GM21360 (cell line): ENCODE data around the gene MTFR1L.
"Not testable (repeated sequence)": the region's sequence is repeated elsewhere in the genome, so short reads cannot be mapped to it uniquely, and the experiment has no call there.

Experiments used
- ATAC-seq: cut with Tn5 transposase; IDR thresholded peaks from one replicate; pipeline ENCODE4 v1.9.1; 2021; ENCODE audit warnings: mild to moderate bottlenecking, moderate library complexity; ENCODE audit not compliant: unreplicated experiment

MTFR1L gene

DNA sequence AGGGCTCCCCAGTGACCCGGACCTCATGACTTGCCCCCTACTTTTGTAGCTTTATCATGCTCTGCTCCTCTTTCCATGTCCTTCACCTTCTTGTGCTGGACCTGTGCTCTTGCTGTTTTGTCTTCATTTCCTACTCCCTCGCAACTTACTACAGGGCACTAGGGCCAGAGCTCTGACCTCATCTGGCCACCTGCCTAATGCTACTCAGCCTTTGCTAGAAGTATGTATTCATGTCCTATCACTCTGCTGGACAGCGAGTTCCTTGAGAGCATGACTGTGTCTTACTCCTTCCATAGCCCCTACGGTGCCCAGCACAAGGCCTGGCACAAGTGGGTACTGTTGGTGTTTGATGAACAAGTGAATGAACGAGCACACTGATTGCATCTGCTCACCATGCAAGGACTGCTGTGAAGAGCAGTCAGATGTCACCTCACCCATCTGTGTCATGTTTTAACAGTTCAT is 1.9 kb downstream of the MTFR1L start:
- no peak for ATAC-seq

GRCh38 chr1:25825605-25826004 is 5.9 kb downstream of the MTFR1L start:
- no peak for ATAC-seq

DNA sequence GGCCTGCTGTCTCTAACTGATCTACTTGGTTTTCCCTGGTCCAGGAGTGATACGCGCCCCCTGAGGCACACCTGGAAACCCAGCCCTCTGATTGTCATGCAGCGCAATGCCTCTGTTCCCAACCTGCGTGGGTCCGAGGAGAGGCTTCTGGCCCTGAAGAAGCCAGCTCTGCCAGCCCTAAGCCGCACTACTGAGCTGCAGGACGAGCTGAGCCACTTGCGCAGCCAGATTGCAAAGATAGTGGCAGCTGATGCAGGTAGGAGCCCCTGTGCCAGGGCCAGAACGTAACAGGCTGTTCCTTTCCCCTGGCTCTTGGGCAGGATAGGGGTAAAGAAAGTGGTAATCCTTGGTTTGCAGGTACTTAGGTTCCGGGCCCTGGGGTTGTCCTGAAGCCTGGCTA is 6.8 kb downstream of the MTFR1L start:
- no peak for ATAC-seq

GRCh38 chr1:25828491-25828890 is 8.7 kb downstream of the MTFR1L start:
- ATAC-seq = no peak

- ATAC-seq = no peak
Measured at GRCh38 chr1:25829046-25829445, 9.3 kb downstream of the MTFR1L start.

DNA sequence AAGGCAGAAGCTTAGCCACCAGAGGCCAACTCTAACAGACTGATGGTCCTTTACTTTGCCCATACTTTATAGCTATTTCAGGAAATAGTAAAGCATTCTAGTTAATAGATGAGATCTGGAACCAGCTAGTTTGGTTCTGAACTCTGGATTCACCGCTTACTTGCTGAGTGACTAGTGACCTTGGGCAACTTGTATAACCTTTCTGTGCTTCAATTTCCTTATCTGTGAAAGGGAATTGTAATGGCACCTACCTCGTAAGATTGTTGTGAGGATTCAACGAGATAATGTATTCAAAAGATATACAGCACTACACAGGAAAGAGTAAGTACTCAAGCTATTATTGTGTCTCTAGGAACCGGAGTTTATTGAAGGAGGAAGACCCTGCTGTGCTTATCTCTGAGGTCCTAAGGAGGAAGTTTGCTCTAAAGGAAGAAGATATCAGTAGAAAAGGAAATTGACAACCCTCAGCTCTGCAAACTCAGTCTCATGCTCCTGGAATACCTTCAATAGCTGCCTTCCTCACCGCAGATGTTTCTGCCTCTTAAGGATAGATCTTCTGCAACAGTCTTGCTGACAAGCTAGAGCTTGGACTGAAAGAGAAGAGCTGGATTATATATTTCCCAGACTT is 11.9 kb downstream of the MTFR1L start:
- no peak for ATAC-seq

GRCh38 chr1:25832336-25833037 is 12.7 kb downstream of the MTFR1L start:
- ATAC-seq = no peak

GRCh38 chr1:25833158-25833557 is 13.4 kb downstream of the MTFR1L start:
- no peak for ATAC-seq

DNA sequence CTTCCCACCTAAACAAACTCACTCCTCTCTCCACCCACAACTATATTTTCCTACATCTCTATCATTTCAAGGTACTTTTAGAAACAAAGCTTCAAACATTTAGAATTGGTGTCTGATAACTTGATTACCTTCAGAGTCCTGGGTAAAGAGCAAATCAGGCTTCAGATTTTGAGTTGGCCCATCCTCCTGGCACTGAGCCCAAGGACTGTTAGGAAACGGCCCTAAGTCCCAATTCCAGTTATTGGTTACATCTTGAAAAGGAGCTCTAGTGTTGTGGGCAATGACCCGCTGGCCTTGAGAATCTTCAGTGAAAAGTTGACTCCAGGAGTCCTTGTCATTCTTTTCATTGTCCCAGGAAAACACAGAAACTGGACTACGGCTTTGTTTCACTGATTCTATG is 15.1 kb downstream of the MTFR1L start:
- no peak for ATAC-seq

DNA sequence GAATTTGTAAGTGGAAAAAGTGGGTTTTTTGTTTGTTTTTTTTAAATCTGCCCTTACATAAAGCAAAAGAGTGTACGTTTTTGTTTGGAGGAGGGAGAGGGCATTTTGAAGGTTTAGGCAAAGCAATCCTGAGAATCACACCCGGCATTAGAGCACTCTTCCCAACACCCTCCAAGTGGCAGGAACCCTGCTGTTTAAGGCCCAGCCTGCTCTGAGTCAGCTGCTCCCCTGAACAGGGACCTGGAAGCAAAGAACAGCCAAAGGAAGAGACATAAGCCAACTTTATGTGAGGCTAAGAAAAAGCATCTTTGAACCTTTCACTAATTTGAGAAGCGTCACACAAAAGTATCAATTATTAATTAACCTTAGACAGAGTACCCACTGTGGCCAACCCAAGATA is 16.9 kb downstream of the MTFR1L start:
- ATAC-seq = no peak

GRCh38 chr1:25837262-25837875 is 17.6 kb downstream of the MTFR1L start:
- no peak for ATAC-seq

GRCh38 chr1:25839808-25840207 is 20.1 kb downstream of the MTFR1L start:
- ATAC-seq = not testable (repeated sequence)

DNA sequence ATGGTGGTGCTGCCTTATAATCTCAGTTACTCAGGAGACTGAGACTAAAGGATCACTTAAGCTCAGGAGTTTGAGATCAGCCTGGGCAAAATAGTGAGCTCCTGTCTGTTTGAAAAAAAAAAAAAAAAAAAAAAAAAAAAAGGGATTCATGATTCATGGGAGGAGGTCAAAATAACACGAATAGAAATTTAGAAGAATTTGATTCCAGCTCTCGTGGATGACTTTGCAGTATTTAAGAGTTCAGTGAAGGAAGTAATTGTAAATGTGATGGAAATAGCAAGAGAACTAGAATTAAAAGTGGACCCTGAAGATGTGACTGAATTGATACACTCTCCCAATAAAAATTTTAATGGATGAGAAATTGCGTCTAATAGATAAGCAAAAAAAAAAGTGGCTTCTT is 23.7 kb downstream of the MTFR1L start:
- ATAC-seq = no peak

DNA sequence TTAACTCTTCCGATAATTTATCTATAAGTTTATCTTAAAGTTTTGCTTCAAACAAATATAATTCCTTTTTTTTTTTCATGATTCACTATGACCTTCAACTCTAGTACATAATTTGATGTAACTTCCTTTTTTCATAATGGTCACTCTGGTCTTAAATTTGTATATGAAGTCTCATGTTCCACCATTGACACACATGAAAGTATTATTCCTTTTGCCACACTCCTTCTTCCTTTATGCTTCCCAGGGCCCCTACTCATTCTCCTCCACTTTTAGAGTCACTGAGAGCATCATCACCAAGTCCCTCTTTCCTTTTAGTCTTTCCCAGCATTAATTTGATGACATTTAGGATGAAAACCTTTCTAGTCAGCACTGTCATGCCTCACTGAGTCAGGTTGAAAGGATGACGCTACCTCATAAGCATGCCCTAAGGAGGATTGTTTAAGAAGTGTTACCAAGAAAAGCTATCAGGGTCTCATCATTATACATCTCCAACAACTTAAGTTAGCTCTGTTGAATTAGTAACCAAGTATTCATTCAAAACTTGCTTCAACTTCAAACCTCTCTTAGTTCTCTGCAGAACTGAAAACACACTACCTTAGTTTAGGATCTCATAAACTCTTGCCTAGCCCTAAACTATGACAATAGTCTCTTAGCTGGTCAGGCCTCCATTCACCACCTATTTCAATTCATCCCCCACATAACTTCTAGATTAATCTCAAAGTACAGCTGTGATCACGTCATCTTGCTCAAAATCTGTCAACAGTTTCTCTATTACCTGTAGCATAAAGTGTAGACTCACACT is 25.0 kb downstream of the MTFR1L start:
- no peak for ATAC-seq

- no peak for ATAC-seq
Measured at GRCh38 chr1:25845664-25846063, 25.9 kb downstream of the MTFR1L start.

- no peak for ATAC-seq
Measured at GRCh38 chr1:25847929-25848328, 28.2 kb downstream of the MTFR1L start.

DNA sequence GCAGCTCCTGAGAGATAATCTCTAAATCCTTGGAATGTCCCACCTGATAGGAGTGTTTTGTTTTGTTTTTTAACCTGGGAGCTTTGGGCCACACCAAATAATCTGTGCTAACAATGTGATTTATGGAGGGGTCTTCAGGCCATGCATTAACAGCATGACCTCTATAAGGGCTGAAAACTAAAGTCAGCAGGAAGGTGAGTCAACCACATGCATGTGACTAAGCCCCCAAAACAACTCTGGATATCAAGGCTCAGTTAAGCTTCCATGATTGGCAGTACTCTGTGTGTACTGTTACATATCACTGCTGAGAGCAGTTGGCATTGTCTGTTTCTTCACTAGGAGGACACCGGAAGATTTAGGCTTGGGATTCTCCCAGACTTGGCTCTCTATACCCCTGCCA is 28.8 kb downstream of the MTFR1L start:
- no peak for ATAC-seq

- ATAC-seq = no peak
Measured at GRCh38 chr1:25854554-25854953, 34.8 kb downstream of the MTFR1L start.

- ATAC-seq = no peak
Measured at GRCh38 chr1:25856856-25857255, 37.1 kb downstream of the MTFR1L start.

DNA sequence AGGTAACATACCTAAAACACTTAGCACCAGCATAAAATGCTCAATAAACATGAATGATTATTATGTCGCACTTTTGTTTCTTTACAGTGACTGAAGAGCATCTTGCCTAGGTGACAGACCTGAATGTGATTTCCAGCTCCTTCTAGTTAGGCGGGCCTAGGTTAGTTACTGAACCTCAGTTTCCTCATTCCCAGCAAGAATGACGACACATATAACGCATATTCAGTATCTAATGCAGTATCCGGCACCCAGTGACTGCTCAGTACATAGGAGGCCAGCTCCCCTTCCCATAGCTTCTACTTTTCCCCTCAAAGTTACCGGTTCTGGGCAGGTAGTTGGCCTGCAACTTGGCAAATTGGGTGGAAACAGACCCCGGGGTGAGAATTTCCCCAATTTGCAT is 38.7 kb downstream of the MTFR1L start:
- no peak for ATAC-seq
